Astrocyte of the cerebellum (primary cell): ENCODE data around the gene XCL2.

ENCODE experiments used
- DNase-seq: peaks from one replicate; pipeline ENCODE4 v3.0.0-alpha.2; 2011; ENCODE audit warnings: low read depth
- H3K4me3 ChIP-seq: 2 replicates; pipeline ENCODE4 v1.5.1; 2011; ENCODE audit warnings: mild to moderate bottlenecking, low read depth, low read length, moderate library complexity
- CTCF ChIP-seq: IDR thresholded peaks from 2 replicates; pipeline ENCODE4 v1.5.1; 2012; ENCODE audit warnings: low read length, low read depth, moderate library complexity, mild to moderate bottlenecking; ENCODE audit errors: missing control alignments
- in situ Hi-C: cut with HindIII; loops from 2 replicates; pipeline ENCODE4 v1.10.0; 2017; ENCODE audit warnings: low sequenced_read_pairs

XCL2 gene

GRCh38 chr1:168491527-168492164 lies 52.2 kb downstream of the XCL2 start:
- no peak overlapping the region for H3K4me3 ChIP-seq
- DNase-seq = no peak
- no peak for TF ChIP-seq CTCF
- in situ Hi-C loops = no loop called here
